ENCODE measurements around the gene ABCF3.

ABCF3 gene

GRCh38 chr3:184168363-184169120 lies 17.5 kb upstream of the ABCF3 start:
- DNase-seq = no peak

- no peak for DNase-seq
These were observed 15.8 kb upstream of the ABCF3 start for GRCh38 chr3:184169896-184170875.

- no peak for DNase-seq
These were observed 14.4 kb upstream of the ABCF3 start for GRCh38 chr3:184171562-184171961.

- DNase-seq = no peak
These were observed 13.2 kb upstream of the ABCF3 start for GRCh38 chr3:184172681-184173373.

- DNase-seq = no peak
These were observed 12.7 kb upstream of the ABCF3 start for GRCh38 chr3:184173374-184173722.

GRCh38 chr3:184174284-184174645 lies 11.7 kb upstream of the ABCF3 start:
- no peak for DNase-seq

- peak; percentile 96 for DNase-seq
These were observed 11.1 kb upstream of the ABCF3 start, which contains the start of gene AP2M1 for GRCh38 chr3:184174646-184175492. AP2M1 (plus strand) TSS chr3:184174855; CDS start chr3:184176994, 2,139 bp downstream.

GRCh38 chr3:184175506-184175905 lies 10.5 kb upstream of the ABCF3 start:
- no peak for DNase-seq

- no peak for DNase-seq
These were observed 10.0 kb upstream of the ABCF3 start for GRCh38 chr3:184175981-184176376.

- DNase-seq = no peak
These were observed 9.3 kb upstream of the ABCF3 start for GRCh38 chr3:184176377-184177330.

GRCh38 chr3:184177331-184177731 lies 8.7 kb upstream of the ABCF3 start:
- DNase-seq = no peak

- DNase-seq = no peak
These were observed 8.2 kb upstream of the ABCF3 start for GRCh38 chr3:184177767-184178306.

GRCh38 chr3:184178521-184179138 lies 7.4 kb upstream of the ABCF3 start:
- no peak for DNase-seq

- DNase-seq = no peak
These were observed 5.8 kb upstream of the ABCF3 start for GRCh38 chr3:184180165-184180564.

- no peak for DNase-seq
These were observed 4.4 kb upstream of the ABCF3 start for GRCh38 chr3:184181596-184181995.

GRCh38 chr3:184183679-184184078 lies 2.3 kb upstream of the ABCF3 start:
- DNase-seq = no peak

GRCh38 chr3:184184546-184185230 lies 1.3 kb upstream of the ABCF3 start:
- DNase-seq = no peak

- peak; percentile 98 for DNase-seq
These were observed 377 bp upstream of the ABCF3 start for GRCh38 chr3:184185461-184186183.

- DNase-seq = no peak
These were observed 856 bp downstream of the ABCF3 start for GRCh38 chr3:184186902-184187207.
